Measurements from ENCODE around the gene MT1M. TPM values are rescaled to one million over a fixed set of nuclear protein-coding genes. Genes with fewer than 3 reads are reported as not detected.

Gene MT1M
- total and polyA plus RNA-seq, 12 donors, result 0.44 to 50.3 (median 9.3) TPM

DNA sequence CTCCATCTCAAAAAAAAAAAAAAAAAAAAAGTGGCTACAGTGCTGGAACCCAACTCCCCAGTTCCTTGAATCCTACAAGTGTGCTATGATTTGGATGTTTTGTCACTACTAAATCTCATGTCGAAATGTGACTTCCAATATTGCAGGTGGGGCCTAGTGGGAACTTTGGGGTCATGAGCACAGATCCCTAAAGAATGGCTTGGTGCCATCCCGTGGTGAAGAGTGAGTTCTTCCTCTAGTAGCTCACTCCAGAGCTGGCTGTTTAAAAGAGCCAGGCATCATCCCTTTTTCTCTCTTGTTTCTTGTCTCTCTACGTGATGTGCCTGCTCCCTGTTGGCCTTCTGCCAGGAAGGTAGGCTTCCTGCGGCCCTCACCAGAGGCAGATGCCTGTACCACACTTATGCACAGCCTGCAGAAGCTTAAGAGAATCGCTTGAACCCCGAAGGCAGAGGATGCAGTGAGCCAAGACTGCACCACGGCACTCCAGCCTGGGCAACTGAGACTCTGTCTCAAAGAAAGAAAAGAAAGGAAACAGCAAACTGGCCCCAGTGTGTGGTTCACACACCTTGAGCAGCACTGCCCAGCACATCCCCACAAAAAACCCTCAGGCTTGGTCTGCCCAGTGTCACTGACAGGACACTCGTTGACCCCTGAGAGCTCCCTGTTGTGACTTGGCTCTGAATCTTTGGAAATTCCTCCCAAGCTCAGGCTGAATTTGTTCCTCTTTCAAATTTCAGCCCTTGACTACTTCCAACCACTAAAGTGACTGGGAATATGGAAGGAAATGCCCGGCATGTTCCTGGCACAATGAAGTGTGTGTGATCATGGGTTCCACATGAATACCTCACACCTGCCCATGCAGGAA is 3.7 kb upstream of the MT1M start:
- intact Hi-C loops (cut with DNase I), result no loop called here
- H3K27ac ChIP-seq, result peak overlapping the region in 3 of 5 donors; percentile 32 to 48 (median 38)
- peak in 1 of 7 donors; percentile 20 for DNase-seq
- TF ChIP-seq POLR2A (IDR thresholded peaks at IDR 0.05) (no peak), CTCF (IDR thresholded peaks at IDR 0.05) (no peak)
- H3K36me3 ChIP-seq (replicated peaks in 1 of 2), result no peaks in the 10 kb centered on the region
- H3K9me3 ChIP-seq (replicated peaks in 1 of 3), result no peaks in the 10 kb centered on the region
- WGBS, 4 donors, result 65 to 80% (median 74%) methylated on average over 9 of the region's 9 CpGs
- H3K27me3 ChIP-seq, result no peaks in the 10 kb centered on the region
- H3K4me3 ChIP-seq, result no peak overlapping the region
- peaks cover 13 to 20% of the 10 kb centered on the region in 2 donors for H3K4me1 ChIP-seq (replicated peaks in 1 of 2)

GRCh38 chr16:56629531-56629930 is 2.9 kb upstream of the MT1M start:
- whole genome bisulfite sequencing, 4 donors, result 56 to 59% (median 57%) methylated on average over 3 of the region's 3 CpGs

DNA sequence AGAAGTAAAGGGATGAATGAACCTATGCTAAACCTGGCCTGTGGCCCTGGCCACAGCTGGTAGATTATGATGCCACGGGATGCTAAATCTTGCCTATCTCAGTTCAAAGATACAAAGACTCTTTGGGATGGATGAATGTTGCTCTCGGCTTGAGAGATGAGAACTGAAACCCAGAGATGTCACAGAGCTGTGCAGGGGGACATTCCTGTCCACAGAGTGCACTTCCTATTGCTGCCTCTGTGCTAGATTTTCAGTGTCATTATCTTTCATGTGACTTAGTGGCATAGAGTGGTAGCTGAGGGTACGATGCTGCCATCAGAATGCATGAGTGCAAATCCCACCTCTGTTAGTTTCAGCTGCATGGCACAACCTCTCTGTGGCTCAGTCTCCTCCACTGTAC is 2.3 kb upstream of the MT1M start:
- H3K4me1 ChIP-seq (replicated peaks in 1 of 2), result peaks cover 13 to 23% of the 10 kb centered on the region in 2 donors
- TF ChIP-seq POLR2A (IDR thresholded peaks at IDR 0.05) (no peak), CTCF (IDR thresholded peaks at IDR 0.05) (no peak)
- 62 to 74% (median 66%) methylated on average over 3 of the region's 3 CpGs for WGBS, 4 donors
- peak overlapping the region in 3 of 5 donors; percentile 32 to 48 (median 38) for H3K27ac ChIP-seq
- intact Hi-C loops (cut with DNase I), result no loop called here
- no peaks in the 10 kb centered on the region for H3K9me3 ChIP-seq (replicated peaks in 1 of 3)
- DNase-seq, result no peak
- H3K36me3 ChIP-seq (replicated peaks in 1 of 2), result no peaks in the 10 kb centered on the region
- peaks cover 2% of the 10 kb centered on the region for H3K27me3 ChIP-seq
- no peak overlapping the region for H3K4me3 ChIP-seq

More at GRCh38 chr16:56629531-56629930, 2.9 kb upstream of the MT1M start:
- Histone ChIP-seq H3K27ac (peak overlapping the region in 3 of 5 donors; percentile 32 to 48 (median 38)), H3K9me3 (replicated peaks in 1 of 3) (no peaks in the 10 kb centered on the region), H3K36me3 (replicated peaks in 1 of 2) (no peaks in the 10 kb centered on the region), H3K27me3 (no peaks in the 10 kb centered on the region), H3K4me3 (no peak overlapping the region), H3K4me1 (replicated peaks in 1 of 2) (peaks cover 13 to 20% of the 10 kb centered on the region in 2 donors)
- no peak for TF ChIP-seq CTCF (IDR thresholded peaks at IDR 0.05)
- TF ChIP-seq POLR2A (IDR thresholded peaks at IDR 0.05), result no peak
- DNase-seq, result no peak
- intact Hi-C loops (cut with DNase I), result no loop called here

DNA sequence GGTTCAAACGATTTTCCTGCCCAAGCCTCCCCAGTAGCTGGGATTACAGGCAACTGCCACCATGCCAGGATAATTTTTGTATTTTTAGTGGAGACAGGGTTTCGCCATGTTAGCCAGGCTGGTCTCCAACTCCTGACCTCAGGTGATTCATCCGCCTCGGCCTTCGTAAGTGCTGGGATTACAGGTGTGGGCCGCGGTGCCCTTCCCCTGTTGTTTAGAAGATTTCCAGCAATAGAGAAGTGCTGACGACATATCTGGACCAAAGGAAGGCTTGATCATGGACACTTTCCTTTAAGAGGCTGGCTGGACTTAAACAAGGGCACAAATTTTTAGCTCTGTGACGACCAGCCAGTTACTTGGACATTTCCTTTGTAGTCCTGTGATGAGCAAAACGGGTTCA is 1.3 kb upstream of the MT1M start:
- H3K4me3 ChIP-seq, result no peak overlapping the region
- intact Hi-C loops (cut with DNase I), result no loop called here
- H3K27ac ChIP-seq, result peak overlapping the region in 1 of 5 donors; percentile 83
- DNase-seq, result no peak
- 84 to 94% (median 87%) methylated on average over 8 to 10 of the region's 10 CpGs for WGBS, 4 donors
- H3K4me1 ChIP-seq (replicated peaks in 1 of 2), result peaks cover 11 to 25% of the 10 kb centered on the region in 2 donors
- H3K36me3 ChIP-seq (replicated peaks in 1 of 2), result no peaks in the 10 kb centered on the region
- no peak for TF ChIP-seq CTCF (IDR thresholded peaks at IDR 0.05)
- TF ChIP-seq POLR2A (IDR thresholded peaks at IDR 0.05), result no peak
- peaks cover 7% of the 10 kb centered on the region for H3K27me3 ChIP-seq
- H3K9me3 ChIP-seq (replicated peaks in 1 of 3), result no peaks in the 10 kb centered on the region
